HepG2 (cell line): ENCODE measurements around the gene SPAG6. TPM values are rescaled to one million over a fixed set of nuclear protein-coding genes. Genes with fewer than 3 reads are reported as not detected.

ENCODE experiments used
- FOXP1 ChIP-seq, 2 experiments: fragments of 450-650 bp in 1 of 2; IDR thresholded peaks; 2 replicates each; pipeline ENCODE4 v1.6.1; 2017 to 2018; ENCODE audit warnings: antibody characterized with exemption in 1 of 2
- HNRNPL ChIP-seq: fragments of 200-400 bp; formaldehyde crosslinking; IDR thresholded peaks from 2 replicates; pipeline ENCODE4 v1.6.1; 2017; ENCODE audit warnings: mild to moderate bottlenecking, low read depth, low read length
- IRX3 ChIP-seq: sonication (generic); formaldehyde crosslinking; IDR thresholded peaks from 2 replicates; pipeline ENCODE4 v1.8.1; 2023; ENCODE audit warnings: mild to moderate bottlenecking, low read depth, missing genetic modification reagents, borderline replicate concordance
- MAZ ChIP-seq, 2 experiments: sonication (generic) in 1 of 2; formaldehyde crosslinking in 1 of 2; IDR thresholded peaks; 2 replicates each; pipeline versions ENCODE4 v1.5.0 to v1.6.1; 2012 to 2020; ENCODE audit warnings: low read depth in 2 of 2, mild to moderate bottlenecking in 2 of 2, borderline replicate concordance in 1 of 2, improper control_type of control experiment in 1 of 2, low read length in 1 of 2, missing genetic modification reagents in 1 of 2, moderate library complexity in 1 of 2
- NFE2L2 ChIP-seq: fragments of 150-350 bp; IDR thresholded peaks from 2 replicates; pipeline ENCODE4 v1.6.1; 2014; ENCODE audit warnings: low read length
- SOX6 ChIP-seq, 2 experiments: fragments of 450-650 bp in 1 of 2; sonication (generic) in 1 of 2; formaldehyde crosslinking in 1 of 2; IDR thresholded peaks; 2 replicates each; pipeline versions ENCODE4 v1.4.0 to v1.6.1; 2017 to 2020; ENCODE audit warnings: antibody characterized with exemption in 1 of 2, mild to moderate bottlenecking in 1 of 2, missing genetic modification reagents in 1 of 2
- ZFP36L2 ChIP-seq: sonication (generic); formaldehyde crosslinking; IDR thresholded peaks from 2 replicates; pipeline ENCODE4 v1.4.0; 2020; ENCODE audit warnings: missing genetic modification reagents
- ZNF17 ChIP-seq: sonication (generic); formaldehyde crosslinking; IDR thresholded peaks from 2 replicates; pipeline ENCODE4 v1.5.0; 2020; ENCODE audit warnings: mild to moderate bottlenecking, missing genetic modification reagents
- ZNF468 ChIP-seq: sonication (generic); formaldehyde crosslinking; IDR thresholded peaks from 2 replicates; pipeline ENCODE4 v1.8.0; 2022; ENCODE audit warnings: mild to moderate bottlenecking, moderate library complexity, missing genetic modification reagents
- ZNF83 ChIP-seq: sonication (generic); formaldehyde crosslinking; IDR thresholded peaks from 2 replicates; pipeline ENCODE4 v1.4.0; 2020; ENCODE audit warnings: missing genetic modification reagents, mild to moderate bottlenecking, borderline replicate concordance
- ZSCAN21 ChIP-seq: sonication (generic); formaldehyde crosslinking; IDR thresholded peaks from 2 replicates; pipeline ENCODE4 v1.8.0; 2022; ENCODE audit warnings: mild to moderate bottlenecking, missing genetic modification reagents, moderate library complexity, borderline replicate concordance
- polyA plus RNA-seq, 8 experiments: library from polyadenylated mRNA; depleted of rRNA in 3 of 8; stranded (reverse) in 7 of 8; unstranded in 1 of 8; fragments of >200 nt; fragmentation: Illumina TruSeq in 4 of 8; extraction: Trizol in 4 of 8; gene quantifications; 2 replicates each; pipeline versions ENCODE4 v1.2.1 to v1.2.3, GENCODE V29; 2011 to 2016; ENCODE audit warnings: low read depth in 4 of 8, missing spikeins in 1 of 8, mixed read lengths in 1 of 8; ENCODE audit not compliant: insufficient read depth in 1 of 8
- total RNA-seq, 5 experiments: library from RNA; depleted of rRNA; stranded (reverse); fragments of >200 nt; fragmentation: Illumina TruSeq; extraction: Trizol; gene quantifications; 2 replicates each; pipeline ENCODE4 v1.2.3, GENCODE V29; 2016; ENCODE audit warnings: low read depth in 1 of 5
- TF ChIP-seq, protein P1 (sequence below): sonication (generic); formaldehyde crosslinking; IDR thresholded peaks from 2 replicates; pipeline ENCODE4 v1.4.0; 2020; ENCODE audit warnings: missing genetic modification reagents
- TF ChIP-seq, protein P2 (sequence below): sonication (generic); formaldehyde crosslinking; IDR thresholded peaks from 2 replicates; pipeline ENCODE4 v1.5.0; 2020; ENCODE audit warnings: missing genetic modification reagents, mild to moderate bottlenecking, borderline replicate concordance
- TF ChIP-seq, protein P3 (sequence below): sonication (generic); formaldehyde crosslinking; IDR thresholded peaks from 2 replicates; pipeline ENCODE4 v1.4.0; 2020; ENCODE audit warnings: low read depth, missing genetic modification reagents
- TF ChIP-seq, protein P4 (sequence below): sonication (generic); IDR thresholded peaks from 2 replicates; pipeline ENCODE4 v1.6.1; 2016; ENCODE audit warnings: low read depth, borderline replicate concordance
- TF ChIP-seq, protein P5 (sequence below): sonication (generic); formaldehyde crosslinking; IDR thresholded peaks from 2 replicates; pipeline ENCODE4 v1.4.0; 2020; ENCODE audit warnings: missing genetic modification reagents

Gene SPAG6
- total and polyA plus RNA-seq, 2 of the 13 experiments (the other 11 are each of a cell fraction or from before 2014, with no cell fraction given), result not detected

DNA sequence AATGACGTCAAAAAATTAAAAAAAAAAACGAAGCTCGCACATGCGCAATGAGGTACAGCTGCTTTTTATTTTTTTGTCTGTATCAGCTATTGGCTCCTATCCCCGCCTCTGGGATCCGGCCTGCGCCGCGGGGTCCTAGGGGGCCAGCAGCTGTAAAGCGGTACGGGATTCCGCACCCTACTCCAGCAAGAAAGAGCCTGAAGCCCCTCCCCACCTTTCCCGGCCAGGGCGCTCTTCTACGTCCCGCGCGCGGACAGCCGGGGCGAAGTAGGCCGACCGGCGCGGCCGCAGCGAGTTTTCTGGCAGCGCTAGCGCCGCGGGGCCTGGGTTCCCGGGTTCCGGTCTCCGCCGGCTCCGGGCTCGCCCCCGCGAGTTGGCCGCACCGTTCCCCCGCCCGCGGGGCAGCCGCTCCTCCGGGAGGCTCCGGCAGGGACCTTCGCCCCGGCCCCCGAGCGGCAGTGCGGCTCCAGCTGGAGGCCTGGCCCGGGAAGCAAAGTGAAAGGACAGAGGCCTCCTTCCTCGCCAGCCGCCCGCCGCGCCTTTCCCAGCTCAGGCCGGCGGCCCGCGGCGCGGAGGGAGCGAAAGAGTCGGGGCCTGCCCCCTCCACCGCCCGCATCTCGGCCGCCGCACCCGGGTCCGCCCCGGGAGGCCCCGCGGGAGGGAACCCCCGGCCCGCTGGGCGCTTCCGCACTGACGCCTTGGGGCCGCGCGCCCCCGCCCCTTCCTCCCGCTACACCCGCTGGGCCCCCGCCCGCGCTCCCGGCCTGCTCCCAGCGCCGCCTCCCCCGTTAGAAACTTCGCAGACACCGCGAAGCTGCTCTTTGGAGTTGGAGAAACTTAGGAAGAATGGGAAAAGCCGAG, 4.7 kb upstream of the SPAG6 start (continued):
- TF ChIP-seq, protein P1, sequence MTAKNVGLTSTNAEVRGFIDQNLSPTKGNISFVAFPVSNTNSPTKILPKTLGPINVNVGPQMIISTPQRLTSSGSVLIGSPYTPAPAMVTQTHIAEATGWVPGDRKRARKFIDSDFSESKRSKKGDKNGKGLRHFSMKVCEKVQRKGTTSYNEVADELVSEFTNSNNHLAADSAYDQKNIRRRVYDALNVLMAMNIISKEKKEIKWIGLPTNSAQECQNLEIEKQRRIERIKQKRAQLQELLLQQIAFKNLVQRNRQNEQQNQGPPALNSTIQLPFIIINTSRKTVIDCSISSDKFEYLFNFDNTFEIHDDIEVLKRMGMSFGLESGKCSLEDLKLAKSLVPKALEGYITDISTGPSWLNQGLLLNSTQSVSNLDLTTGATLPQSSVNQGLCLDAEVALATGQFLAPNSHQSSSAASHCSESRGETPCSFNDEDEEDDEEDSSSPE (CRISPR knock-in tag), result peak; percentile 11; the same call in 1 of the 2 replicates
- TF ChIP-seq MAZ (IDR thresholded peaks at IDR 0.05; ENCODE audit: borderline replicate concordance, low read depth, low read length), result no peak
- peak; percentile 72 for TF ChIP-seq MAZ (CRISPR knock-in tag; IDR thresholded peaks at IDR 0.05; ENCODE audit: low read depth)
- TF ChIP-seq, protein P2, sequence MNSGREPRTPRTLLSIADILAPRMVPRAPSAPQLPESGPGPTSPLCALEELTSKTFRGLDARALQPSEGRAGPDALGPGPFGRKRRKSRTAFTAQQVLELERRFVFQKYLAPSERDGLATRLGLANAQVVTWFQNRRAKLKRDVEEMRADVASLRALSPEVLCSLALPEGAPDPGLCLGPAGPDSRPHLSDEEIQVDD (CRISPR knock-in tag), result peak; percentile 20; the same call in 1 of the 2 replicates
- no peak for TF ChIP-seq ZNF468 (CRISPR knock-in tag)
- TF ChIP-seq ZSCAN21 (CRISPR knock-in tag), result peak; percentile 41
- 0 out of 2 replicates have a peak, but pooled peaks have one; percentile 18 for TF ChIP-seq IRX3 (CRISPR knock-in tag)
- TF ChIP-seq ZNF17, result no peak
- TF ChIP-seq SOX6 (IDR thresholded peaks at IDR 0.05), result no peak
- TF ChIP-seq SOX6 (CRISPR knock-in tag; IDR thresholded peaks at IDR 0.05), result no peak
- TF ChIP-seq NFE2L2, result no peak
- TF ChIP-seq, protein P3, sequence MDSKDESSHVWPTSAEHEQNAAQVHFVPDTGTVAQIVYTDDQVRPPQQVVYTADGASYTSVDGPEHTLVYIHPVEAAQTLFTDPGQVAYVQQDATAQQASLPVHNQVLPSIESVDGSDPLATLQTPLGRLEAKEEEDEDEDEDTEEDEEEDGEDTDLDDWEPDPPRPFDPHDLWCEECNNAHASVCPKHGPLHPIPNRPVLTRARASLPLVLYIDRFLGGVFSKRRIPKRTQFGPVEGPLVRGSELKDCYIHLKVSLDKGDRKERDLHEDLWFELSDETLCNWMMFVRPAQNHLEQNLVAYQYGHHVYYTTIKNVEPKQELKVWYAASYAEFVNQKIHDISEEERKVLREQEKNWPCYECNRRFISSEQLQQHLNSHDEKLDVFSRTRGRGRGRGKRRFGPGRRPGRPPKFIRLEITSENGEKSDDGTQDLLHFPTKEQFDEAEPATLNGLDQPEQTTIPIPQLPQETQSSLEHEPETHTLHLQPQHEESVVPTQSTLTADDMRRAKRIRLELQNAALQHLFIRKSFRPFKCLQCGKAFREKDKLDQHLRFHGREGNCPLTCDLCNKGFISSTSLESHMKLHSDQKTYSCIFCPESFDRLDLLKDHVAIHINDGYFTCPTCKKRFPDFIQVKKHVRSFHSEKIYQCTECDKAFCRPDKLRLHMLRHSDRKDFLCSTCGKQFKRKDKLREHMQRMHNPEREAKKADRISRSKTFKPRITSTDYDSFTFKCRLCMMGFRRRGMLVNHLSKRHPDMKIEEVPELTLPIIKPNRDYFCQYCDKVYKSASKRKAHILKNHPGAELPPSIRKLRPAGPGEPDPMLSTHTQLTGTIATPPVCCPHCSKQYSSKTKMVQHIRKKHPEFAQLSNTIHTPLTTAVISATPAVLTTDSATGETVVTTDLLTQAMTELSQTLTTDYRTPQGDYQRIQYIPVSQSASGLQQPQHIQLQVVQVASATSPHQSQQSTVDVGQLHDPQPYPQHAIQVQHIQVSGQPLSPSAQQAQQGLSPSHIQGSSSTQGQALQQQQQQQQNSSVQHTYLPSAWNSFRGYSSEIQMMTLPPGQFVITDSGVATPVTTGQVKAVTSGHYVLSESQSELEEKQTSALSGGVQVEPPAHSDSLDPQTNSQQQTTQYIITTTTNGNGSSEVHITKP, result no peak; the same call in 1 of the 2 replicates
- TF ChIP-seq, protein P4, sequence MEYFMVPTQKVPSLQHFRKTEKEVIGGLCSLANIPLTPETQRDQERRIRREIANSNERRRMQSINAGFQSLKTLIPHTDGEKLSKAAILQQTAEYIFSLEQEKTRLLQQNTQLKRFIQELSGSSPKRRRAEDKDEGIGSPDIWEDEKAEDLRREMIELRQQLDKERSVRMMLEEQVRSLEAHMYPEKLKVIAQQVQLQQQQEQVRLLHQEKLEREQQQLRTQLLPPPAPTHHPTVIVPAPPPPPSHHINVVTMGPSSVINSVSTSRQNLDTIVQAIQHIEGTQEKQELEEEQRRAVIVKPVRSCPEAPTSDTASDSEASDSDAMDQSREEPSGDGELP, result 0 out of 2 replicates have a peak, but pooled peaks have one; percentile 15
- no peak for TF ChIP-seq FOXP1 (IDR thresholded peaks at IDR 0.05)
- no peak for TF ChIP-seq FOXP1 (CRISPR knock-in tag; IDR thresholded peaks at IDR 0.05)
- no peak for TF ChIP-seq ZFP36L2 (CRISPR knock-in tag)
- TF ChIP-seq, protein P5, sequence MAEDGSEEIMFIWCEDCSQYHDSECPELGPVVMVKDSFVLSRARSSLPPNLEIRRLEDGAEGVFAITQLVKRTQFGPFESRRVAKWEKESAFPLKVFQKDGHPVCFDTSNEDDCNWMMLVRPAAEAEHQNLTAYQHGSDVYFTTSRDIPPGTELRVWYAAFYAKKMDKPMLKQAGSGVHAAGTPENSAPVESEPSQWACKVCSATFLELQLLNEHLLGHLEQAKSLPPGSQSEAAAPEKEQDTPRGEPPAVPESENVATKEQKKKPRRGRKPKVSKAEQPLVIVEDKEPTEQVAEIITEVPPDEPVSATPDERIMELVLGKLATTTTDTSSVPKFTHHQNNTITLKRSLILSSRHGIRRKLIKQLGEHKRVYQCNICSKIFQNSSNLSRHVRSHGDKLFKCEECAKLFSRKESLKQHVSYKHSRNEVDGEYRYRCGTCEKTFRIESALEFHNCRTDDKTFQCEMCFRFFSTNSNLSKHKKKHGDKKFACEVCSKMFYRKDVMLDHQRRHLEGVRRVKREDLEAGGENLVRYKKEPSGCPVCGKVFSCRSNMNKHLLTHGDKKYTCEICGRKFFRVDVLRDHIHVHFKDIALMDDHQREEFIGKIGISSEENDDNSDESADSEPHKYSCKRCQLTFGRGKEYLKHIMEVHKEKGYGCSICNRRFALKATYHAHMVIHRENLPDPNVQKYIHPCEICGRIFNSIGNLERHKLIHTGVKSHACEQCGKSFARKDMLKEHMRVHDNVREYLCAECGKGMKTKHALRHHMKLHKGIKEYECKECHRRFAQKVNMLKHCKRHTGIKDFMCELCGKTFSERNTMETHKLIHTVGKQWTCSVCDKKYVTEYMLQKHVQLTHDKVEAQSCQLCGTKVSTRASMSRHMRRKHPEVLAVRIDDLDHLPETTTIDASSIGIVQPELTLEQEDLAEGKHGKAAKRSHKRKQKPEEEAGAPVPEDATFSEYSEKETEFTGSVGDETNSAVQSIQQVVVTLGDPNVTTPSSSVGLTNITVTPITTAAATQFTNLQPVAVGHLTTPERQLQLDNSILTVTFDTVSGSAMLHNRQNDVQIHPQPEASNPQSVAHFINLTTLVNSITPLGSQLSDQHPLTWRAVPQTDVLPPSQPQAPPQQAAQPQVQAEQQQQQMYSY, result peak; percentile 57; the same call in 1 of the 2 replicates
- peak; percentile 58; the same call in 1 of the 2 replicates for TF ChIP-seq ZNF83 (CRISPR knock-in tag)
- no peak for TF ChIP-seq HNRNPL
